HG03280 (cell line): ENCODE data around the gene KANSL3.

Experiments
- ATAC-seq: cut with Tn5 transposase; IDR thresholded peaks from one replicate; pipeline ENCODE4 v1.9.1; 2021; ENCODE audit warnings: mild to moderate bottlenecking, moderate library complexity; ENCODE audit not compliant: unreplicated experiment

The KANSL3 gene

DNA sequence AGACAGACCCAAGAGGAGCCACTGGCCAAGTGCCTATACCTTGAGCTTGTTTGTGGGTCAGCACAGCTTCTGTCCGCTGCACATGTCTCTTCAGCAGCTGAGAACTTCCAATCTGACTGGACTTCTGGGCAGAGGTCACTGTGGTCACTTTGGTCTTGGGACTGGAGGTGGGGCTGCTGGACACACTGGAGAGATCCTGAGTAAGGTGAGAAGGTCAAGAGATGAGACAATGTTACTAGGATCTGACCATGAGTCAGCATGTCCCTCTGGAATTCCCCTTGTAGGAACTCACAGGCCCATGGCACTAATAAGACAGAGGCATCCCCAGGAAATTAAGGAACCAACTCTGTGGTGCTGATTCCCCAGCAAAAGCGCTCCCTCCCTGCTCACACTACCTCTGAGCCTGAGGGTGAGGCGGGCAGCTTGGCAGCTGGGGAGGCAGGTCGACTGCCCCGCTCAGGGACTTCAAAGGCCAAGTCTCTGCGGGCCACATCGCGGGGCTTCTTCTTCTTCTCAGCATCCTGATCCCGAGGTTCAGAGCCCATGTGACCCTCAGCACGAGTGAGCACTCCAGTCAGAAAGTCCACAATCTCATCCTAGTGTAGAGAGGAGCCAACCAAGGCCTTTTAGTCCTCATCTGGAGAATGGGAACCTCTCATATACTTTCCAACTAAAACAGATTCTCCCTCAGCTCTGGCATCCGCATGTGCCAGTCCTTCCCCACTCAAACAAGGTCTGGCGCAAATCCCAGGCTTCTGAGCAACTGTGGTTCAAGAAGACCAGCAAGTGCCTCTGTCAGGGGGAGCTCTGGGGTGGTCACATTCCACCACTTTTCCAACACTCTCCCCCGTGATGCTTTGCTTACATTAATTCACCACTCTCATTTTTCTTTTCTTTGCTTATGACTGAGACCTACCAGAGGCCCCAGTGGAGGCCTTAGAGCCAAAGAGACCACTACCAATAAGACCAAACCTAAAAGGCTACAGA lies 29.4 kb downstream of the KANSL3 start:
- no peak for ATAC-seq

DNA sequence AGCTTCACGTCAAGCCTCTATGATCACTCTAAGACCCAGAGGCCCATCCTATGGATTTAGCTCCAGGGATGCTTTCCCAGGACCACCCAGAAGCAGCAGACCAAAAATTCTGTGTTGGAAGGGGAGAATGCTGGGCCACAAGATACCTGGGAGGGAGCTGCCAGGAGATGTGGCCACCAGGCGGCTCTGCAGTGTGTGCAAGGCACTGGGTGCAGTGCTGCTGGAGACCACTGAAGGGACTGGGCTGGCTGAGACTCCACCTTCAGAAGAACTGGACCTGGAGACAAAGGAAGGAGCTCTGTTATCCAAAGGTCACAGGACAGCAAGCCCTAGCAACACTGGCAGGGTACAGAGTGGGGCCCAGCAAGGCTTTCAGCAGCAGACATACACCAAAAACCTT lies 34.0 kb downstream of the KANSL3 start:
- ATAC-seq = no peak

DNA sequence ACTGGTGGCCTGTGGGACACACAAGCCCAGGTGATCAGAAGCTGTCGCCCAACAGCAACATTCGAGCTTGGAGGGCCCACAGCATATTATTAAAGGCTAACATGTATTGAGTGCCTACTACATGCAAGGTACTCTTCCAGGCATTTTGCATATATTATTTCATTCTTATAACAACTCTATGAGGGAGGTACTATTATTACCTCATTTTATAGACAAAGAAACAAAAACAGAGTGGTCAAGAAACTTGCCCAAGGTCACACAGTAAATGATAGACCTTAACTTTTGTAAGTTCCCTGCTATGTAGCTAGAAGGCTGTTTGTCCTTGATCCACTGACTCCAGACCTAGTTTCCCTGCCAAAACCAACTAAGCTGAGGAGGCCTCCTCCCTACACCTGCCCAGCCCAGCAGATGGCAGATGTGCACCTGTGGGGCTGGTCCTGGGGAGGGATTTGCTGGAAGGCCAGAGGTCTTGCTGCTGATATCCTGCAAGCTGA lies 35.7 kb downstream of the KANSL3 start:
- ATAC-seq = no peak

DNA sequence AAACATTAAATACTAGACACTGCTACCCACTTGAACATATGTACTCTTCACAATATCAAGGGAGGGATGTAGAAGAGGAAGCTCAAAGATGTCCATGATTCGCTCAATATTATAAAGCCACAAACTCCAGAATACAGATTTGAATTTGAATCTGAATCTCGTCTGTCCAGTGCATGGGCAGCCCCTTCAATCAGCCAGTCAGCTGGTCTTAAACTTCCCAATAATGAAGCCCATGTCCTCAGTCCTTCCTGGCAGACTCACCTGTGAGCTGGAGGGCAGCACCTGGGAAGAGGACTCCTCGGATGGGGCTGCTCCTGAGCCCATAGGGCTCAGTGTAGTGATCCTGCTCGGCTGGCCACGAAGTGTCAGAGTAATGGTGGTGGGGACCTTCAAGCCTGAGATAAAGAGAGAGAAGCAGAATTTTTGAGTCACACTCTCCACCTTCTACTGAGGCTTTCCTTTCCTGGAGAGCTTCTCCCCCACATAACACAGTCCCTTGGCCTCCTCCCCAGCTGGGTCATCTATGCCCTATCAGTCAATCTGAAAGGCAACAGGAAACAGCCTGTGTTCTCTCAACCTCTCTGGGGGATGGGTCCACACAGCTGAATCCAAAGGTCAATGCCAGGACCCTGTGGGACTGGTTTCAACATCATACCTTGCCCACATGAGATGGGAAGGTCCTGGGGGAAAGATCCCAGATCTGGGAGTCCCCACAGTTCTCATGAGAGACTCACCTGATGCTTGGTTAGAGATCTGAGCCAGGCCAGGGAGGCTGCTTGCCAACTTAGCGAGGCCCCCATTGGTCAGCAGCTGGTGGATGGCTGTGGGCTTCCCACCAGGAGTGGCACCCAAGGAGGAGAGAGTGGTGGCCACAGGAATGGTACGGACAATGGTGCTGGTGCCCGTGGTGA lies 36.5 kb downstream of the KANSL3 start:
- ATAC-seq = no peak

DNA sequence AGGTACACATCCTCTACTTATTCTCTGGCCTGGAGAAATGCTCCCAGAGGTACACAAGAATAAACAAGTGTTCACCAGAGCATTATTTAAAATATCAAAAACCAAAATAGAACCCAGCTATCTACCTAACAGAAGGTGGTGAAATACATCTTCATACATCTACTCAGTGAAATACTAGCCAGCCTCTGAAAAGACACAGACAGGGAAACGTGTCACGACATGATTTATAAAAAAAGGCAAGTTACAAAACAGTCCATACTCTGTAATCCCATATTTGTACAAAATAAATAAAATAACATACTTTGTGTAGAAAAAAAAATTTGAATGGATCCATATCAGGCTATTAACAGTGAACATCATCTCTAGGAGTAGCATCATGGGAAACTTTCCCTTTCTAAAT lies 38.2 kb downstream of the KANSL3 start:
- no peak for ATAC-seq

DNA sequence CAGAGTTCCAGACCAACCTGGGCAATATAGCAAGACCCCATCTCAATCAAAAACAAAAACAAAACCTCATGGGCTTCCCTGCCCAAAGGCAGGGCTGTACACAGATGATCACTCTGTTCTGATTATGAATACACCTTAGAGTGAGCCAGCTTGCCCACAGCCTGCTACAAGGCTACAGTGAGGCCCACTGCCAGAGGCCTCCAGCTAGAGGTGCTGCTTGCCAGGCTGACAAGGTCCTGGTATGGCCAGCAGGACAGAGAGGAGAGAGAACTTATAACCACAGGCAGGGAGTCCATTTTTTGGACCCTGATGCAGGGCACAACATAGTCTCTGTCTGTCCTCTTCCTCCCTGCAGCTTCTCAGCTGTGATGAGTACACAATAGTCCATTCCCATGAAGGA lies 41.5 kb downstream of the KANSL3 start:
- ATAC-seq = no peak

DNA sequence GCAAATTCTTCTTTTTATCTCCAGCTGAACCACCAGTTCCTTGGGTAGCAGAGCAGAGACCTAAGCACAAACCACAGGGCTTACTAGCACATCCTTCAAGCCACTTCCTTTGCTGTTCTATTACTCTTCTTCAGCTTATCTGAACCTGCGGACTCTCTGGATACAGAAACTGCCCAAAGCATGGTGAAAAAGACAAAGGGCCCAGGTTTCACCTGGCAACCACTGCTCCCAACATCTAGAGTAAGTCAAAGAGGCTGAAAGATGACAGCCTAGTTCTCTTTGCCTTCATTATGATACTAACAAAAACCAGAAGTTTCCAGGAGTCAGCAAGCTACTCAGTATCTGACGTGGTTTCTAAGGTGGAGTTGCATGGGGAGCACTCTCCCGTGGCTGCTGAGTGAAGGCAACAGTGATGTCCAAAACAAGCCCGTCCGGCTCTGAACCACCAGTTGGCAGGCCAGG lies 43.4 kb downstream of the KANSL3 start:
- ATAC-seq = no peak

DNA sequence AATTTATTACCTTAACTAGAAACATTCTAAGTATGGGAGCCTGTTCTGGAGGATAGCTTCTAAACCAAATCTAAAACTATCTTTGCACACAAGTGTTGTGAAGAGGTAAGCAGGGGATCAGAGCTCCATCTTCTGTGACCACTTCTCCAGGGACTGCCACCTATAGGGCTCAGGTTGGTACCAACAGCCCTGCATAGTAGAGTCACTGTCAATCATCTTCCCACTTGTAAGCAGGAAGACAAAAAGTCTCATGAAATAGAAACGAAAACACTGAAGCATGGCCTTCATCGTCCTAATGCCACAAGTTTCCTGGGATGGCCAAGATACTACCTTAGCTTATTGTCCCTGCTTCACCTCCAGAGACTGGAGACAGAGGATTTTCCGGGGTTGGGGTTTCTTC lies 43.8 kb downstream of the KANSL3 start:
- no peak for ATAC-seq

DNA sequence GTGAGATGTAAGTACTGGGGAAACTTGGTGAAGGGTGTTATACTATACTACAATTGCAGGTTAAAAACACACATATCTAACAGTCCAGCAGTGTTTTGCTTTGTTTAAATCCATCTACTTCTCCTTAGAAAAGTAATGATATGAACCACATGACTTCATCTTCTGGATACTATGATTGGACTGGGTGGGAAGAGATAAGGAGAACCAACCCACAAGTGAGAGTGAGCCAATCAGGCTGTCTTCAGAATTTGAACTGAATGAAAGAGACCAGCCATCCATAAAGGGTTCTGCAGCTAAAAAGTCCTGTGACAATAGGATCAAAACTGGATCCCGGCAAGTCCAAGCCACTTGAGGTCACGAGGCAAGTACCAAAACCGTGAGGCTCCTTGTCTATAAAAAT lies 46.6 kb downstream of the KANSL3 start:
- no peak for ATAC-seq

DNA sequence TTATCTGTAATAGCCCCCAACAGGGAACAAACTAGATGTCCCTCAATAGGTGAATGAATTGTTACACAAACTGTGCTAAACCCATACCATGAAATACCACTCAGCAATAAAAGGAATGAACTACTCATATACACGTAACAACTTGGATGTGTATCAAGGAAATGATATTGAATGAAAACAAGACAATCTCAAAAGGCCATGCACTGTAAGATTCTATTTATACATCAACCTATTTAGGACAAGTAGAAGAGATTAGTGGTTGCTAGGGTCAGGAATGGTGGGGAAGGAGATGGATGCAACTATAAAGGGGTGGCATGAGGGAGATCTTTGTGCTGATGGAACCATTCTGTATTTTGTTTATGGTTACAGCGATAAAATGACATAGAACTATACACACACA lies 47.1 kb downstream of the KANSL3 start:
- ATAC-seq = no peak

DNA sequence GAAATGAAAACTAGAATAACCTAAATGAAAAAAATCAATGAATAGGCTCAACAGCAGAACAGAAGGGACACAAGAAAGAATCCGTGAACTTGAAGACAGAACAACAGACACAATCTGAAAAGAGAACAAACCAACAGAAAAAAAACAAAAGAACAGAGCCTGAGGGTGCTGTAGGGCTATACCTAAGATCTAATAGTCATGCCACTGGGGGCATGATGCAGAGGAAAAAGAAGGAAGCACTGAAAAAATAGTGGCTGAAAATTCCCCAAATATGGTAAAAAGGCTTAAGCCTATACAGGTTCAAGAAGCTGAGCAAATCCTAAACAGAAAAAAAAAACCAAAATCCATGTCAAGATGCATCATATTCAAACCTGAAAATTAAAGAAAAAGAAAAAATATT lies 50.3 kb downstream of the KANSL3 start:
- no peak for ATAC-seq

DNA sequence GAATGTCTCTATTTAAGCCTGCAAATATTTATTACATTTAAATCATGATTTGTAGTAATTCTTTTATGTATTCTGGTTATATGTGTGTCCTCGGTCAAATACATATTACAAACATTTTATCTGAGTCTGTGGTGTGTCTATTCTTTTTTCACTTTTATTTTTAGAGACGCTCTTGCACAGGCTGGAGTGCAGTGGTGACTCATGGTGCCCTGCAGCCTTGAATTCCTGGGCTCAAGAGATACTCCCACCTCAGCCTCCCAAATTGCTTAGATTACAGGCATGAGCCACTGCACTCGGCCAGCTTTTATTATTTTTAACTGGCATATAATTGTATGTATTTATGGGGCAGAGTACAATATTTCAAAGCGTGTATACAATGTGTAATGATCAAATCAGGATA lies 54.1 kb downstream of the KANSL3 start:
- no peak for ATAC-seq

DNA sequence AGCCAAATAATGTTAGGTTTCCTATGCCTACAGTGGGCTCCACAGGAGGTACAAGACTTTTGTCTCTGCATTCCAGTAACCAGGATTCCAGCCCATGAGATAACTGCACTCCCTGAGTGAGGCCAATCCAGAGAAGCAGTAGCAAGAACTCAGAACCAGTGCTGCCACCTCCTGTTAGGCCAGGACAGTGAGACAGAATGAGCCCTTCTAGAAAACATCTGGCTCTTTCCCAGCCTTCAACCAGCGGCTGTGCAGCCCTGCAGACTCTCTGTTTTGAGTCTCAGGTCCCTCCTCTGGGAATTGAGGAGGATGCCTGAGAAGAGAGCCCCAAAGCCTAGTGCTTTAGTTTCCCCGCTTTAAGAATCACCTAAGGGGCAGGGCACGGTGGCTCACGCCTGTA lies 57.3 kb downstream of the KANSL3 start:
- ATAC-seq = no peak

DNA sequence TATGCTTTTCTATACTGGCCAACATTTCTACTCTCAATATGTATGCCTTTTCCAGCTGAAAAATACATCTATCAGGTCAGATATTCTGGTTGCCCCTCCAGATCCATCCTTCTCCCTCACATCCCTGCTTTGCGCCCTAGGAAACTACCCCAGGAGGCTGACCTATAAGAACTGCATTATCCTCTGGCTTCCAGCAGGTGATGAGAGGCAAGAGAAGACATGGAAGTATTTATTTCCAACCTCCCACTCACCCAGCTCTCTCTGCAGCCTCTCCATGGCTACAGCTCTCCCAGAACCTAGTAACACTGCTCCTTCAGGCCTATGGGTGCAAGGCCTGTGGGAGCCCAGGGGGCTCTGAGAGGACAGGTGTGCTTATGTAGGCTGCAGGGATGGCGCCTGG lies 58.7 kb downstream of the KANSL3 start:
- no peak for ATAC-seq

DNA sequence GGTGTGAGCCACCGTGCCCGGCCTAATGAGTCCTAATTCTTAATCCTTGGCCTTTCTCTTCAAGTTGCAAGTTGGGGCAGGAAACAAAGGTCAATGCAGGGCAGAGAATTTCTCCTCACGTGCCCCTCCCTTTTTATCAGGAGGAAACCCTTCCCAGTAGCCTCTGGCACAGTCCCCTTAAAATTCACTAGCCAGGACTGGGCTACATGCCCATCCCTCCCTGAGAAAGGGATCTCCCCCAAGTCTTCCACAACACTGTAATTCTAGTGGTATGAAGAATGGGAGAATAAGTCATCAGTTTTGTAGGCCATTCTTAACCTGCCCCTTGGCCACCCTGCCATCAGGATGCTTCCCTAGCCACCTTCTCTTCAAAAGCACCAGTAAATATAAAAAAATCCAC lies 59.4 kb downstream of the KANSL3 start:
- no peak for ATAC-seq

DNA sequence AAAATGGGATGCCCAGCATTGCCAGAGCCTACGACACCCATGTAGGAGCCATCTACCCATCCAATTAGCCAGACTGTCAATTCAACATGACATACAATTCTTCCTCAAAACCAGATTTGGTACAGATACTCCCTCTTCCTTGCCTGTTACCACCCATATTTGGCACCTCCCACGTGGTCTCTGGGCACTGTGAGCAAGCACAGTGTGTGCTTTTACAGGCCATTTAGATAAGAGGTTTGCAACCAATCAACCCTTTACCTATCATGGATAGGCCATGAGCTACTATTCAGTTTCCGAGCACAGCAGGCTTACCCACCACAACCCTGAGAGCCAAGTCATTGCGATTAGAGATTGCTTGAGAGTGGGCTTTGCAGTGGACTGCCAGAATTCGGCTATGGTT lies 60.6 kb downstream of the KANSL3 start:
- ATAC-seq = no peak

DNA sequence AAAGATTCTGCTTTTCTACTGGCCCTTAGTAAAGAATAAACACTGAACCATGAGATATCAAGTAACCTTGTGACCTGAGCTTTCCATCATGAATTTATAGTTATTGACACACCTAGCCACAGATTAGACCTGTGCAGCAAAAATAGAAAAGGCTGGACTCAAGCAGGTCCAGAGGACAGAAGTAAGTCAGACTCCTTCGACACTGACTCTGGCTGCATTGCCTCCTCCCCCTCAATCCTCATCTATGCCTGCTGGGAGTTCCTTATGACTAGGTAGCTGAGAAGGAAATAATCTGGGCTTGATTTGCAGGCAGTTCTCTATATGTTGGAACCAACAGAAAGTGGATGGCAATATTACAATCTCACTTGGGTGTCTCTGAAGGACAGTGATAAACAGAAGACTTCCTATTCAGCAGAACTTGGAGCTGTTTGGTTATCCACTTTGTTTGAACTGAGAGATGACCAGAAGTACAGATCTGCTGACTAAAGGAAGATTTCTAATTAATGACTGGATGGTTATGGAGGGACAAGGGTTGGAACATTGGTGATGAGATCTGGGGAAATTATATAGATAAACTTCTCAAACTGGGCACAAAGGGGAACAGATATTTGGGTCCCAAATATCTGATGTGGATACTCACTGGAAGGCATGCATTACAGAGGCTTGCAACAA lies 62.2 kb downstream of the KANSL3 start:
- no peak for ATAC-seq

DNA sequence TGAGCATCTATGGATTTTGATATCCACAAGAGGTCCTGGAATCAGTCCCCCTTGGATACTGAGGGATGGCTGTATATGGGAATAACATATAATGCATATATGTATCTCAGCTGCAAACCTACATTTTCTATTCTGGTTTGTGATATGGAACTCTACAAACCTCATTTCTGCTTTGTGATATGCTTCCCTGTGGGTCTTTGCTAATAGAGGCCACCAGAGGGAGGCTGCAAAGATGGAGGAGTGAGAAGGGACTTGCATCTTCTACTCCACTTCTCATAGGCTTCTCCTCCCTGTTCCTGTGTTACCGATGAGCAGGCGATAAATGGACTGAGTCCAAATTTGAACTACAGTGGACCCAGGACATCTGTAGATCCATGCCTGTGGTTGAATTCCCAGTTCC lies 63.7 kb downstream of the KANSL3 start:
- ATAC-seq = no peak

DNA sequence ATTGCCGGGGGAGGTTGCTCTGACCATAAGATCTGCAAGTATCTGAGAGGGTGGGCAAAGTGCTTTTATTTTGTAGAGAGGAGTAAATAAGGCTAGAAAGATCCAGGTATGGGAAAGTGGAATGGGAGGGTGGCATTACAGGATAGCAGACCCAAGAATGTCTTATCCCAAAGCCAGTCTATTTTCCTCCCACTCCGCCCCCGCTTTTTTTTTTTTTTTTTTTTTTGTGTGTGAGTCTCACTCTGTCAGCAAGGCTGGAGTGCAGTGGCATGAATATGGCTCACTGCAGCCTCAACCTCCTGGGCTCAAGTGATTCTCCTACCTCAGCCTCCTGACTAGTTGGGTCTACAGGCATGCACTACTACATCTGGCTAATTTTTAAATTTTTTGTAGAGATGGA lies 70.0 kb downstream of the KANSL3 start:
- ATAC-seq = no peak

DNA sequence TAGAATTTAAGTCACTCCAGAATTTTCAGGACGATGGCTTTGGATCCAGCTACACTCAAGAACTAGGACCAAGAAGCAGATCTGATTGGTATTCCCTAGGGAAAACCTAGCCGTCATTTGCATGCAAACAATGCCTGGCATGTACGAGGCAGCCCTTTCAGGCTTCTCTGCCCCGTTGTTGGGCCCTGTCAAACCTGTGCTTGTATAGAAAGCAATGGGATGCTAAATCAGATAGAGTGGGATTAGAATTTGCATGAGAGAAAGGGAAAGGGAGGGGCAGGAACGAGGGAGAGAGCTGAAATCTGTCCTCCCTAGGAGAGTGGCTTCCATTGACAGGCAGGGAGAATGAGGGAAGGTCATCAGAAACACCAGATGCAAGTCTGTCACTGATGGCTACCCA lies 73.0 kb downstream of the KANSL3 start:
- ATAC-seq = no peak

DNA sequence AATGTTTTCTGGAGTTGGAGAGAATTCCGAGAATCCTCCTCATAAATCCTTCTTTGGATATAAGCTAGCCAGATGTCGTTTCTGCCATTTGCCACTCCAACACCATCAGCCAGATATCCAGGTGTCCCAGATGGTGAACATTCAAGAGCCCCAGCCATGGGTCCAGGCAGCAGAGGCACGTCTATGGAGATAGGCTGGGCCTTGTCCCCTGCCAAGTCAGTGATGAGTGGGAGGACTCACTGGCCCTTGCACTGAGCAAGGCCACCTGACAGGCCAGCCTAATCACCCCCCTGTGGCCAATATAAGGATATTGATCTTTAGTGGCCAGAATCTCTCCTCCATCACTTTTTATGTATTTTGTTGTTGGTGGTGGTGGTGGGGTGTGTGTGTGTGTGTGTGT lies 73.5 kb downstream of the KANSL3 start:
- ATAC-seq = no peak
